Neuronal stem cell (in vitro differentiated cells): ENCODE data around the gene SIDT2.

Experiments used
- DNase-seq: peaks from one replicate; pipeline ENCODE4 v3.0.0-alpha.2; 2013; ENCODE audit warnings: low spot score
- H2AFZ ChIP-seq: one replicate; pipeline ENCODE4 v1.6.1; 2013; ENCODE audit warnings: mild to moderate bottlenecking, low read length, inconsistent platforms
- H2AK5ac ChIP-seq: 2 replicates; pipeline ENCODE4 v1.6.1; 2013; ENCODE audit warnings: low read depth, mild to moderate bottlenecking, inconsistent platforms, low read length, moderate library complexity, mixed read lengths
- H2BK120ac ChIP-seq: 2 replicates; pipeline ENCODE4 v1.6.1; 2013; ENCODE audit warnings: low read depth, mild to moderate bottlenecking, inconsistent platforms, low read length, moderate library complexity, mixed read lengths
- H2BK12ac ChIP-seq: one replicate; pipeline ENCODE4 v1.6.1; 2013; ENCODE audit warnings: low read length, inconsistent platforms
- H2BK15ac ChIP-seq: 2 replicates; pipeline ENCODE4 v1.6.1; 2013; ENCODE audit warnings: mild to moderate bottlenecking, low read length, inconsistent platforms, mixed read lengths
- H2BK5ac ChIP-seq: one replicate; pipeline ENCODE4 v1.6.1; 2013; ENCODE audit warnings: inconsistent platforms, mild to moderate bottlenecking, low read length, moderate library complexity
- H3K14ac ChIP-seq: one replicate; pipeline ENCODE4 v1.6.1; 2013; ENCODE audit warnings: low read length, inconsistent platforms
- H3K18ac ChIP-seq: 2 replicates; pipeline ENCODE4 v1.6.1; 2013; ENCODE audit warnings: low read length, inconsistent platforms
- H3K23ac ChIP-seq: 2 replicates; pipeline ENCODE4 v1.6.1; 2013; ENCODE audit warnings: low read depth, mild to moderate bottlenecking, mixed read lengths, low read length, inconsistent platforms; ENCODE audit not compliant: poor library complexity
- H3K27ac ChIP-seq: replicated peaks from 3 replicates; pipeline ENCODE4 v1.5.1; 2013; ENCODE audit warnings: low read length, inconsistent platforms
- H3K27me3 ChIP-seq, 3 experiments: 2 replicates each; pipeline ENCODE4 v1.6.1; 2013; ENCODE audit warnings: low read length in 3 of 3, mild to moderate bottlenecking in 2 of 3, inconsistent platforms in 1 of 3, low read depth in 1 of 3, mixed read lengths in 1 of 3, moderate library complexity in 1 of 3; ENCODE audit not compliant: control insufficient read depth in 3 of 3, insufficient read depth in 3 of 3
- H3K36me3 ChIP-seq, 2 donors: replicated peaks in 1 of 2; 2 replicates each; pipeline ENCODE4 v1.6.1; 2013; ENCODE audit warnings: low read length in 2 of 2; ENCODE audit not compliant: control insufficient read depth in 2 of 2, insufficient read depth in 2 of 2
- H3K4ac ChIP-seq: 2 replicates; pipeline ENCODE4 v1.6.1; 2013; ENCODE audit warnings: inconsistent platforms, mild to moderate bottlenecking, low read length, moderate library complexity
- H3K4me1 ChIP-seq, 2 donors: 1 replicate in 1 of 2; 2 replicates in 1 of 2; pipeline ENCODE4 v1.6.1; 2013; ENCODE audit warnings: low read length in 2 of 2, low read depth in 1 of 2; ENCODE audit not compliant: control insufficient read depth in 2 of 2, insufficient read depth in 1 of 2
- H3K4me2 ChIP-seq: one replicate; pipeline ENCODE4 v1.6.1; 2013; ENCODE audit warnings: mild to moderate bottlenecking, low read length, inconsistent platforms; ENCODE audit not compliant: insufficient read depth, poor library complexity, severe bottlenecking
- H3K4me3 ChIP-seq, 2 donors: 2 replicates each; pipeline ENCODE4 v1.5.1; 2013; ENCODE audit warnings: low read length in 2 of 2, mild to moderate bottlenecking in 2 of 2, inconsistent platforms in 1 of 2, moderate library complexity in 1 of 2
- H3K79me1 ChIP-seq: one replicate; pipeline ENCODE4 v1.6.1; 2013; ENCODE audit warnings: low read depth, mild to moderate bottlenecking, inconsistent platforms, low read length, moderate library complexity
- H3K9ac ChIP-seq: one replicate; pipeline ENCODE4 v1.6.1; 2013; ENCODE audit warnings: mild to moderate bottlenecking, low read depth, low read length, inconsistent platforms; ENCODE audit not compliant: poor library complexity
- H3K9me3 ChIP-seq, 2 donors: replicated peaks in 1 of 2; 2 replicates each; pipeline versions ENCODE3 to v1.6.1; 2013; ENCODE audit warnings: low read length in 2 of 2, mild to moderate bottlenecking in 2 of 2, inconsistent platforms in 1 of 2, low read depth in 1 of 2, mixed read lengths in 1 of 2, moderate library complexity in 1 of 2; ENCODE audit not compliant: control insufficient read depth in 2 of 2, insufficient read depth in 1 of 2
- H4K8ac ChIP-seq: one replicate; pipeline ENCODE4 v1.6.1; 2013; ENCODE audit warnings: low read depth, mild to moderate bottlenecking, inconsistent platforms, low read length, moderate library complexity
- H4K91ac ChIP-seq: one replicate; pipeline ENCODE4 v1.6.1; 2013; ENCODE audit warnings: low read length, low read depth, mild to moderate bottlenecking, inconsistent platforms; ENCODE audit not compliant: poor library complexity
- WGBS, 2 donors: extraction: QIAGEN DNeasy Blood & Tissue Kit; methylation state at CpG; one replicate each; pipeline ENCODE4 v1.1.7; 2013; ENCODE audit warnings: missing lambda C conversion rate in 2 of 2, mixed read lengths in 1 of 2; ENCODE audit not compliant: insufficient read length in 2 of 2, insufficient replicate concordance in 1 of 2; ENCODE audit errors: extremely low coverage in 2 of 2; 5-methylcytosine and 5-hydroxymethylcytosine counted together

The SIDT2 gene

DNA sequence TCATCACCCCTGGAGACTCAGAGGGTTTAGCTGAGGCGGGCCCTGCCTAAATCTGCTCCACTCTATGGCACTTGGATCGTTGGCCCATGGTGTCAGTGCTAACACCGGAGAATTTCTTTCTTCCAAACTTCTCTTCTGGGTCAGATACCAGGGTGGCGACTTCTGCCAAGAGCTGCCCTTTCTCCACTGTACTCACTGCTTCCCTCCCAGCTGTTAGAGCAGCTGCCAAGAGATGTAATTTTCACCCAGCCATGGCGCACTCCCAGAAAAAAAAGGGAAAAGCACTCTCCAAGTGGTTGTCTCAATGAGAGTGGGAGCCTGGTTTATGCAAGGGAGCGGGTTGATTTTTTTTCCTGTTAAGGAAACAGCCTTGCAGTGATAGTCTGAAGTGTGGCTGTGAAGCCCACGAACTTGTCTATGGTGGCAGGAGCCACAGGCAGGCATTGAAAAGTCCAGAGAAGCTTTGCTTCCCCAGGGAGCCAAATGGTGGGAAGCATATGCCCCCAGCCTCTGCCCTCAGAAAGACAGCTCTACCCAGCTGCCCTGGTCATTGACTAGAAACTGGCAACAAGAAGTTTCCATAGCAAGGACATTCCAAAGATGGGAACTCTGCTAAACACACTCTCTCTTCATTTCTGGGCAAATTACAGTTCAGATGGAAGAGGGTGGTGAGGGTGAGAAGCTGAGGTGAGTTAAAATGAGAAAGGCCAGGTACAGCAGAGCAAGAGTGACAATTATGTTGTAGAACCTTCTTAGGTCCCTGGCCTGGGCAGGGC lies 42.6 kb downstream of the SIDT2 start:
- Histone ChIP-seq H3K9ac (no peak overlapping the region), H4K8ac (no peak overlapping the region), H2BK120ac (no peak overlapping the region), H3K27me3 (no peaks in the 10 kb centered on the region), H2BK15ac (no peak overlapping the region), H4K91ac (no peak overlapping the region), H3K4me3 (no peak overlapping the region), H2BK5ac (no peak overlapping the region), H3K4me2 (no peak overlapping the region), H2BK12ac (no peak overlapping the region), H3K27ac (no peak overlapping the region), H3K4ac (no peak overlapping the region), H3K18ac (no peak overlapping the region), H3K14ac (no peak overlapping the region), H3K4me1 (peaks cover 0 to 7% of the 10 kb centered on the region in 2 donors), H3K36me3 (peaks cover 40 to 88% of the 10 kb centered on the region in 2 donors), H3K9me3 (no peaks in the 10 kb centered on the region), H2AK5ac (no peak overlapping the region), H3K79me1 (peaks cover 2% of the 10 kb centered on the region), H3K23ac (no peak overlapping the region), H2AFZ (no peak overlapping the region)
- no peak for DNase-seq
- no CpG with 5 or more reads among the region's 7 CpGs for WGBS, 2 donors

GRCh38 chr11:117221775-117222517 lies 43.4 kb downstream of the SIDT2 start:
- Histone ChIP-seq H2AFZ (no peak overlapping the region), H2BK5ac (no peak overlapping the region), H3K9ac (no peak overlapping the region), H3K14ac (no peak overlapping the region), H3K27ac (no peak overlapping the region), H4K8ac (no peak overlapping the region), H3K4me2 (no peak overlapping the region), H2AK5ac (no peak overlapping the region), H2BK120ac (no peak overlapping the region), H3K23ac (no peak overlapping the region), H4K91ac (no peak overlapping the region), H3K9me3 (no peaks in the 10 kb centered on the region), H3K4ac (no peak overlapping the region), H3K4me3 (no peak overlapping the region), H2BK15ac (no peak overlapping the region), H3K4me1 (peaks cover 0 to 7% of the 10 kb centered on the region in 2 donors), H3K27me3 (no peaks in the 10 kb centered on the region), H3K79me1 (peaks cover 2% of the 10 kb centered on the region), H2BK12ac (no peak overlapping the region), H3K36me3 (peaks cover 39 to 87% of the 10 kb centered on the region in 2 donors), H3K18ac (no peak overlapping the region)
- DNase-seq: no peak
- no CpG with 5 or more reads among the region's 7 CpGs for WGBS, 2 donors

GRCh38 chr11:117222991-117223740 lies 44.6 kb downstream of the SIDT2 start:
- WGBS, 2 donors: no CpG with 5 or more reads among the region's 14 CpGs
- Histone ChIP-seq H3K4ac (no peak overlapping the region), H2AK5ac (no peak overlapping the region), H2BK12ac (no peak overlapping the region), H3K23ac (no peak overlapping the region), H3K79me1 (peaks cover 2% of the 10 kb centered on the region), H3K14ac (no peak overlapping the region), H3K4me3 (no peak overlapping the region), H2BK120ac (no peak overlapping the region), H3K4me2 (no peak overlapping the region), H2AFZ (no peak overlapping the region), H3K36me3 (peaks cover 35 to 84% of the 10 kb centered on the region in 2 donors), H3K27me3 (no peaks in the 10 kb centered on the region), H3K4me1 (peaks cover 0 to 7% of the 10 kb centered on the region in 2 donors), H4K8ac (no peak overlapping the region), H3K18ac (no peak overlapping the region), H2BK15ac (no peak overlapping the region), H3K27ac (no peak overlapping the region), H3K9ac (no peak overlapping the region), H4K91ac (no peak overlapping the region), H2BK5ac (no peak overlapping the region), H3K9me3 (no peaks in the 10 kb centered on the region)
- DNase-seq: no peak
